Peyer's patch (tissue), 4 donors: ENCODE measurements around the gene CDSN. TPM values are rescaled to one million over a fixed set of nuclear protein-coding genes. Genes with fewer than 3 reads are reported as not detected.

ENCODE experiments used
- DNase-seq, 3 donors: peaks; one replicate each; pipeline ENCODE4 v3.0.0-alpha.2; 2017 to 2019
- H3K27ac ChIP-seq, 4 donors: fragments of 200-600 bp; sonication (generic); one replicate each; pipeline ENCODE4 v1.5.1; 2016 to 2019
- H3K27me3 ChIP-seq, 2 donors: fragments of 200-600 bp; sonication (generic); one replicate each; pipeline ENCODE4 v1.5.1; 2019
- H3K36me3 ChIP-seq, 3 donors: fragments of 200-600 bp; sonication (generic); one replicate each; pipeline ENCODE4 v1.5.1; 2016 to 2019
- H3K4me1 ChIP-seq, 4 donors: fragments of 200-600 bp; sonication (generic); one replicate each; pipeline ENCODE4 v1.5.1; 2016 to 2019
- H3K4me3 ChIP-seq, 4 donors: fragments of 200-600 bp; sonication (generic); 1 replicate in 3 of 4; 2 replicates in 1 of 4; pipeline ENCODE4 v1.5.1; 2016 to 2019; ENCODE audit warnings: mild to moderate bottlenecking in 1 of 4
- H3K9me3 ChIP-seq, 4 donors: fragments of 200-600 bp; sonication (generic); one replicate each; pipeline ENCODE4 v1.5.1; 2016 to 2019; ENCODE audit warnings: mild to moderate bottlenecking in 1 of 4
- CTCF ChIP-seq, 6 experiments: fragments of 450-650 bp in 4 of 6; fragments of 200-600 bp in 2 of 6; sonication (generic) in 1 of 6; IDR thresholded peaks; one replicate each; pipeline ENCODE4 v1.5.1; 2017 to 2019; ENCODE audit warnings: antibody characterized with exemption in 6 of 6, mild to moderate bottlenecking in 3 of 6, moderate library complexity in 1 of 6
- POLR2A ChIP-seq, 2 donors: fragments of 450-650 bp; IDR thresholded peaks; one replicate each; pipeline ENCODE4 v1.5.1; 2017; ENCODE audit warnings: antibody characterized with exemption in 2 of 2, mild to moderate bottlenecking in 2 of 2, moderate library complexity in 2 of 2
- total RNA-seq, 4 donors: library from RNA; depleted of rRNA; stranded (reverse); fragments of >200 nt; gene quantifications; one replicate each; pipeline ENCODE4 v1.1.0, GENCODE V29; 2016

Gene CDSN
- total RNA-seq, 4 donors from 2014 or later, result 0.54 TPM; not detected in 3

GRCh38 chr6:31142361-31142761 lies 22.1 kb upstream of the CDSN start:
- no peak overlapping the region for H3K27ac ChIP-seq

GRCh38 chr6:31140643-31141042 lies 20.4 kb upstream of the CDSN start:
- Histone ChIP-seq H3K4me1 (peaks cover 0 to 23% (median 3%) of the 10 kb centered on the region in 4 donors), H3K4me3 (no peak overlapping the region), H3K27ac (no peak overlapping the region), H3K36me3 (no peaks in the 10 kb centered on the region), H3K9me3 (no peaks in the 10 kb centered on the region), H3K27me3 (no peaks in the 10 kb centered on the region)
- TF ChIP-seq POLR2A (IDR thresholded peaks at IDR 0.05), result no peak
- no peak for TF ChIP-seq CTCF (IDR thresholded peaks at IDR 0.05)
- no peak for DNase-seq

More at GRCh38 chr6:31142361-31142761, 22.1 kb upstream of the CDSN start:
- H3K27me3 ChIP-seq, result no peaks in the 10 kb centered on the region
- TF ChIP-seq CTCF (IDR thresholded peaks at IDR 0.05), result no peak
- TF ChIP-seq POLR2A (IDR thresholded peaks at IDR 0.05), result no peak
- no peak for DNase-seq
- peaks cover 0 to 23% (median 3%) of the 10 kb centered on the region in 4 donors for H3K4me1 ChIP-seq
- H3K36me3 ChIP-seq, result no peaks in the 10 kb centered on the region
- no peak overlapping the region for H3K4me3 ChIP-seq
- no peaks in the 10 kb centered on the region for H3K9me3 ChIP-seq

GRCh38 chr6:31139599-31139998 lies 19.4 kb upstream of the CDSN start:
- H3K27ac ChIP-seq, result no peak overlapping the region
- H3K36me3 ChIP-seq, result no peaks in the 10 kb centered on the region
- H3K27me3 ChIP-seq, result no peaks in the 10 kb centered on the region
- no peak for DNase-seq
- no peaks in the 10 kb centered on the region for H3K9me3 ChIP-seq
- H3K4me3 ChIP-seq, result no peak overlapping the region
- TF ChIP-seq POLR2A (IDR thresholded peaks at IDR 0.05), result no peak
- TF ChIP-seq CTCF (IDR thresholded peaks at IDR 0.05), result no peak
- peaks cover 0 to 16% (median 3%) of the 10 kb centered on the region in 4 donors for H3K4me1 ChIP-seq

- DNase-seq, result no peak
- Histone ChIP-seq H3K4me1 (peaks cover 0 to 16% (median 3%) of the 10 kb centered on the region in 4 donors), H3K4me3 (peak within 1 kb of the TSS in 2 of 4 donors; percentile 29 to 42), H3K27ac (no peak within 1 kb of the TSS), H3K27me3 (no peaks in the 10 kb centered on the region), H3K36me3 (no peaks in the 10 kb centered on the region), H3K9me3 (no peaks in the 10 kb centered on the region)
- no peak for TF ChIP-seq CTCF (IDR thresholded peaks at IDR 0.05)
- no peak for TF ChIP-seq POLR2A (IDR thresholded peaks at IDR 0.05)
Measured at GRCh38 chr6:31138982-31139381, 18.7 kb upstream of the CDSN start, which contains the start of gene PSORS1C2. Gene PSORS1C2, minus strand, starts transcription at chr6:31139066. Its CDS starts 40 bp downstream, at chr6:31139026.

GRCh38 chr6:31135710-31136109 lies 15.5 kb upstream of the CDSN start:
- no peak for TF ChIP-seq POLR2A (IDR thresholded peaks at IDR 0.05)
- no peak for TF ChIP-seq CTCF (IDR thresholded peaks at IDR 0.05)
- H3K4me1 ChIP-seq, result peaks cover 0 to 7% (median 3%) of the 10 kb centered on the region in 4 donors
- no peak for DNase-seq
- H3K27me3 ChIP-seq, result no peaks in the 10 kb centered on the region
- H3K4me3 ChIP-seq, result no peak overlapping the region
- H3K36me3 ChIP-seq, result no peaks in the 10 kb centered on the region
- H3K9me3 ChIP-seq, result no peaks in the 10 kb centered on the region
- no peak overlapping the region for H3K27ac ChIP-seq

- TF ChIP-seq CTCF (IDR thresholded peaks at IDR 0.05) (no peak), POLR2A (IDR thresholded peaks at IDR 0.05) (no peak)
- Histone ChIP-seq H3K27me3 (no peaks in the 10 kb centered on the region), H3K27ac (no peak overlapping the region), H3K9me3 (no peaks in the 10 kb centered on the region), H3K4me3 (no peak overlapping the region), H3K36me3 (no peaks in the 10 kb centered on the region), H3K4me1 (peaks cover 0 to 3% (median 1%) of the 10 kb centered on the region in 4 donors)
- DNase-seq, result no peak
Measured at GRCh38 chr6:31132806-31133205, 12.6 kb upstream of the CDSN start.
